Endodermal cell (in vitro differentiated cells): ENCODE results near the gene RERGL. TPM values are rescaled to one million over a fixed set of nuclear protein-coding genes. Genes with fewer than 3 reads are reported as not detected.

Experiments used
- DNase-seq: peaks from one replicate; pipeline ENCODE4 v3.0.0-alpha.2; 2017
- H3K27ac ChIP-seq: 2 replicates; pipeline ENCODE4 v1.5.1; 2013; ENCODE audit warnings: mild to moderate bottlenecking, low read depth, low read length, moderate library complexity
- H3K27me3 ChIP-seq: 2 replicates; pipeline ENCODE4 v1.6.1; 2013; ENCODE audit warnings: mild to moderate bottlenecking, low read length, moderate library complexity; ENCODE audit not compliant: insufficient read depth, control insufficient read depth, poor library complexity, severe bottlenecking
- H3K36me3 ChIP-seq: 2 replicates; pipeline ENCODE4 v1.7.0; 2013; ENCODE audit warnings: mild to moderate bottlenecking, low read length, moderate library complexity; ENCODE audit not compliant: control insufficient read depth, insufficient read depth
- H3K4me1 ChIP-seq: one replicate; pipeline ENCODE4 v1.7.0; 2013; ENCODE audit warnings: low read length; ENCODE audit not compliant: control insufficient read depth, insufficient read depth
- H3K4me3 ChIP-seq: 2 replicates; pipeline ENCODE4 v1.5.1; 2013; ENCODE audit warnings: mild to moderate bottlenecking, low read length, moderate library complexity
- H3K9ac ChIP-seq: 2 replicates; pipeline ENCODE4 v1.6.1; 2013; ENCODE audit warnings: mild to moderate bottlenecking, low read length, moderate library complexity; ENCODE audit not compliant: poor library complexity, severe bottlenecking; ENCODE audit errors: extremely low read depth
- H3K9me3 ChIP-seq: 2 replicates; pipeline ENCODE4 v1.6.1; 2013; ENCODE audit warnings: mild to moderate bottlenecking, low read length, moderate library complexity; ENCODE audit not compliant: control insufficient read depth
- H3K27ac Mint-ChIP-seq: 2 replicates; pipeline ENCODE4 v1.8.0; 2020; ENCODE audit warnings: mixed read lengths
- H3K27me3 Mint-ChIP-seq: 2 replicates; pipeline ENCODE4 v1.8.0; 2021; ENCODE audit warnings: mild to moderate bottlenecking, mixed read lengths; ENCODE audit not compliant: insufficient read depth
- H3K36me3 Mint-ChIP-seq: 2 replicates; pipeline ENCODE4 v1.8.0; 2020; ENCODE audit warnings: low read depth, mixed read lengths
- H3K4me1 Mint-ChIP-seq: 2 replicates; pipeline ENCODE4 v1.8.0; 2020; ENCODE audit warnings: mixed read lengths
- H3K4me3 Mint-ChIP-seq: 2 replicates; pipeline ENCODE4 v1.8.0; 2020; ENCODE audit warnings: mild to moderate bottlenecking, moderate library complexity, mixed read lengths
- H3K9me3 Mint-ChIP-seq: 2 replicates; pipeline ENCODE4 v1.8.0; 2020; ENCODE audit warnings: mild to moderate bottlenecking, mixed read lengths
- CTCF ChIP-seq: fragments of 200-600 bp; sonication (generic); conservative IDR thresholded peaks from 2 replicates; pipeline ENCODE4 v1.5.0; 2021; ENCODE audit warnings: antibody characterized with exemption, mild to moderate bottlenecking
- whole genome bisulfite sequencing, 2 experiments: methylation state at CpG; one replicate each; pipeline versions ENCODE4 v1.1.5 to v1.1.7; 2013; ENCODE audit warnings: missing lambda C conversion rate in 2 of 2, mixed read lengths in 1 of 2; ENCODE audit not compliant: insufficient coverage in 1 of 2, insufficient read length in 1 of 2; 5-methylcytosine and 5-hydroxymethylcytosine counted together
- total RNA-seq, 2 donors: library from RNA; stranded (reverse); fragmentation: NEBNext Ultra II Directional in 1 of 2; extraction: Animal tissue kit (Norgen Biotek cat#: 25700) in 1 of 2; gene quantifications; 2 replicates in 1 of 2; 3 replicates in 1 of 2; pipeline ENCODE4 v1.2.1, GENCODE V29; 2021

Gene RERGL
- total RNA-seq, 2 donors from 2014 or later = not detected

DNA sequence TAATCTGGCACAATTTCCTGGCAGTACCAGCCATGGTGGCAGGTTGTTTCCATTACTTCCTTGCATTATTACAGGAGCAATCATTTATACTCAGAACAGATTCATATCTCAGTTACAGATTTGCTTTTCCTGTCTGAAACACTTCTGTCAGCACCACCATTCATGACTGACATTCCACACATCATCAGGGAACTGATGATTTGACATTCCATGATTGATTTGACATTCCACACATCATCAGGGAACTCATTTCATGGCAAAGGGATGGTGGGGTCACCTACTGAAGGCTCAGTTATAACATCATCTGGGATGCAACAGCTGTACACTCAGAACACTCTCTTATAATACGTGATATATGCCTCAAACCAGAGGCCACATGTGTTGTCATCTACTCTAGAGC, 30.9 kb upstream of the RERGL start:
- no peaks in the 10 kb centered on the region for H3K36me3 Mint-ChIP-seq

GRCh38 chr12:18108611-18109010, 18.6 kb upstream of the RERGL start:
- no peak for DNase-seq
- TF ChIP-seq CTCF = no peak

More for the DNA sequence above, 30.9 kb upstream of the RERGL start:
- WGBS, 2 experiments = 86% methylated on average over 1 of the region's 1 CpG; no CpG with 5 or more reads in 1 of the 2 experiments
- no peak overlapping the region for H3K27ac Mint-ChIP-seq
- Histone ChIP-seq H3K36me3 (no peaks in the 10 kb centered on the region), H3K9ac (no peak overlapping the region), H3K4me1 (no peaks in the 10 kb centered on the region), H3K27ac (no peak overlapping the region), H3K9me3 (no peaks in the 10 kb centered on the region), H3K4me3 (no peak overlapping the region), H3K27me3 (no peaks in the 10 kb centered on the region)
- no peak overlapping the region for H3K4me3 Mint-ChIP-seq
- peaks cover 3% of the 10 kb centered on the region for H3K9me3 Mint-ChIP-seq
- no peak for TF ChIP-seq CTCF
- no peak for DNase-seq
- H3K4me1 Mint-ChIP-seq = no peaks in the 10 kb centered on the region
- no peaks in the 10 kb centered on the region for H3K27me3 Mint-ChIP-seq

GRCh38 chr12:18103624-18104023, 13.6 kb upstream of the RERGL start:
- H3K27ac Mint-ChIP-seq = no peak overlapping the region
- peaks cover 8% of the 10 kb centered on the region for H3K9me3 ChIP-seq
- H3K9ac ChIP-seq = no peak overlapping the region
- no peaks in the 10 kb centered on the region for H3K27me3 Mint-ChIP-seq
- no peaks in the 10 kb centered on the region for H3K4me1 Mint-ChIP-seq
- no peak overlapping the region for H3K27ac ChIP-seq
- H3K4me1 ChIP-seq = no peaks in the 10 kb centered on the region
- DNase-seq = no peak
- no peak for TF ChIP-seq CTCF
- peaks cover 31% of the 10 kb centered on the region for H3K9me3 Mint-ChIP-seq
- H3K36me3 Mint-ChIP-seq = peaks cover 3% of the 10 kb centered on the region
- H3K4me3 Mint-ChIP-seq = no peak overlapping the region
- H3K27me3 ChIP-seq = no peaks in the 10 kb centered on the region
- WGBS, 2 experiments = 88 to 93% methylated on average over 2 of the region's 2 CpGs
- H3K36me3 ChIP-seq = no peaks in the 10 kb centered on the region
- H3K4me3 ChIP-seq = no peak overlapping the region

More at GRCh38 chr12:18108611-18109010, 18.6 kb upstream of the RERGL start:
- no peaks in the 10 kb centered on the region for H3K27me3 ChIP-seq
- Mint-ChIP-seq H3K9me3 (peaks cover 6% of the 10 kb centered on the region), H3K4me1 (no peaks in the 10 kb centered on the region), H3K27me3 (no peaks in the 10 kb centered on the region), H3K36me3 (peaks cover 1% of the 10 kb centered on the region), H3K4me3 (no peak overlapping the region), H3K27ac (no peak overlapping the region)
- H3K9ac ChIP-seq = no peak overlapping the region
- 81 to 87% methylated on average over 3 to 4 of the region's 4 CpGs for WGBS, 2 experiments
- H3K27ac ChIP-seq = no peak overlapping the region
- no peak overlapping the region for H3K4me3 ChIP-seq
- H3K36me3 ChIP-seq = no peaks in the 10 kb centered on the region
- no peaks in the 10 kb centered on the region for H3K9me3 ChIP-seq
- H3K4me1 ChIP-seq = no peaks in the 10 kb centered on the region
